ENCODE data around the gene LRG1.

LRG1 gene

GRCh38 chr19:4516199-4516938 is 23.5 kb downstream of the LRG1 start:
- no peaks in the 10 kb centered on the region for H3K9me3 Mint-ChIP-seq
- no peaks in the 10 kb centered on the region for H3K4me1 Mint-ChIP-seq
- ATAC-seq = no peak
- no peak overlapping the region for H3K27ac Mint-ChIP-seq
- no peak overlapping the region for H3K4me3 Mint-ChIP-seq
- DNase-seq (ENCODE audit: low spot score in 2 of 2) = no peak
- no peaks in the 10 kb centered on the region for H3K36me3 Mint-ChIP-seq

GRCh38 chr19:4515732-4516131 is 24.1 kb downstream of the LRG1 start:
- Mint-ChIP-seq H3K4me1 (no peaks in the 10 kb centered on the region), H3K4me3 (no peak overlapping the region), H3K9me3 (no peaks in the 10 kb centered on the region), H3K36me3 (no peaks in the 10 kb centered on the region), H3K27ac (no peak overlapping the region)
- no peak for ATAC-seq
- no peak for DNase-seq (ENCODE audit: low spot score in 2 of 2)

GRCh38 chr19:4513248-4513647 is 26.6 kb downstream of the LRG1 start:
- no peak overlapping the region for H3K4me3 Mint-ChIP-seq
- H3K9me3 Mint-ChIP-seq = no peaks in the 10 kb centered on the region
- H3K4me1 Mint-ChIP-seq = no peaks in the 10 kb centered on the region
- H3K27ac Mint-ChIP-seq = no peak overlapping the region
- DNase-seq (ENCODE audit: low spot score in 2 of 2) (no peak), ATAC-seq (no peak)
- H3K36me3 Mint-ChIP-seq = no peaks in the 10 kb centered on the region

- Mint-ChIP-seq H3K36me3 (no peaks in the 10 kb centered on the region), H3K4me3 (no peak overlapping the region), H3K27ac (no peak overlapping the region), H3K4me1 (no peaks in the 10 kb centered on the region), H3K9me3 (no peaks in the 10 kb centered on the region)
- DNase-seq (ENCODE audit: low spot score in 2 of 2) (no peak), ATAC-seq (no peak)
These were observed 27.8 kb downstream of the LRG1 start for GRCh38 chr19:4512070-4512469.

GRCh38 chr19:4511300-4512054 is 28.4 kb downstream of the LRG1 start:
- Mint-ChIP-seq H3K36me3 (peaks cover under 1% of the 10 kb centered on the region), H3K27ac (no peak overlapping the region), H3K4me3 (no peak overlapping the region), H3K9me3 (no peaks in the 10 kb centered on the region), H3K4me1 (peaks cover 4% of the 10 kb centered on the region)
- ATAC-seq = no peak
- DNase-seq (ENCODE audit: low spot score in 2 of 2) = no peak

GRCh38 chr19:4510435-4511255 is 29.2 kb downstream of the LRG1 start:
- peaks cover 7% of the 10 kb centered on the region for H3K36me3 Mint-ChIP-seq
- H3K27ac Mint-ChIP-seq = no peak overlapping the region
- DNase-seq (ENCODE audit: low spot score in 2 of 2) = no peak
- H3K4me3 Mint-ChIP-seq = no peak overlapping the region
- no peak for ATAC-seq
- H3K9me3 Mint-ChIP-seq = no peaks in the 10 kb centered on the region
- peaks cover 12% of the 10 kb centered on the region for H3K4me1 Mint-ChIP-seq

- Mint-ChIP-seq H3K4me1 (peaks cover 14% of the 10 kb centered on the region), H3K36me3 (peaks cover 11% of the 10 kb centered on the region), H3K4me3 (no peak overlapping the region), H3K27ac (peak overlapping the region; percentile 67), H3K9me3 (no peaks in the 10 kb centered on the region)
- DNase-seq (ENCODE audit: low spot score in 2 of 2) = no peak
- no peak for ATAC-seq
These were observed 31.1 kb downstream of the LRG1 start for GRCh38 chr19:4508698-4509097.

GRCh38 chr19:4507804-4508203 is 32.0 kb downstream of the LRG1 start:
- Mint-ChIP-seq H3K4me3 (no peak overlapping the region), H3K36me3 (peaks cover 13% of the 10 kb centered on the region), H3K27ac (peak overlapping the region; percentile 67), H3K4me1 (peaks cover 14% of the 10 kb centered on the region), H3K9me3 (no peaks in the 10 kb centered on the region)
- DNase-seq (ENCODE audit: low spot score in 2 of 2) (no peak), ATAC-seq (no peak)

GRCh38 chr19:4507150-4507452 is 32.7 kb downstream of the LRG1 start:
- Mint-ChIP-seq H3K4me3 (no peak overlapping the region), H3K36me3 (peaks cover 19% of the 10 kb centered on the region), H3K27ac (peak overlapping the region; percentile 86), H3K4me1 (peaks cover 14% of the 10 kb centered on the region), H3K9me3 (no peaks in the 10 kb centered on the region)
- no peak for DNase-seq (ENCODE audit: low spot score in 2 of 2)
- no peak for ATAC-seq

- Mint-ChIP-seq H3K9me3 (no peaks in the 10 kb centered on the region), H3K4me3 (no peak overlapping the region), H3K27ac (peak overlapping the region; percentile 86), H3K36me3 (peaks cover 19% of the 10 kb centered on the region), H3K4me1 (peaks cover 14% of the 10 kb centered on the region)
- ATAC-seq (peak; percentile 49), DNase-seq (ENCODE audit: low spot score in 2 of 2) (no peak)
These were observed 33.2 kb downstream of the LRG1 start for GRCh38 chr19:4506449-4507149.

- no peak for DNase-seq (ENCODE audit: low spot score in 2 of 2)
- H3K9me3 Mint-ChIP-seq = no peaks in the 10 kb centered on the region
These were observed 34.0 kb downstream of the LRG1 start for GRCh38 chr19:4505570-4506448.

GRCh38 chr19:4504891-4505569 is 34.8 kb downstream of the LRG1 start:
- Mint-ChIP-seq H3K4me1 (peaks cover 14% of the 10 kb centered on the region), H3K36me3 (peaks cover 22% of the 10 kb centered on the region), H3K27ac (peak overlapping the region; percentile 86), H3K4me3 (no peak overlapping the region), H3K9me3 (no peaks in the 10 kb centered on the region)
- DNase-seq (ENCODE audit: low spot score in 2 of 2) (no peak), ATAC-seq (no peak)

More at GRCh38 chr19:4505570-4506448, 34.0 kb downstream of the LRG1 start:
- peaks cover 19% of the 10 kb centered on the region for H3K36me3 Mint-ChIP-seq
- H3K4me1 Mint-ChIP-seq = peaks cover 14% of the 10 kb centered on the region
- no peak overlapping the region for H3K4me3 Mint-ChIP-seq
- peak overlapping the region; percentile 86 for H3K27ac Mint-ChIP-seq
- no peak for ATAC-seq

- Mint-ChIP-seq H3K4me1 (peaks cover 14% of the 10 kb centered on the region), H3K4me3 (no peak overlapping the region), H3K27ac (no peak overlapping the region), H3K36me3 (peaks cover 27% of the 10 kb centered on the region), H3K9me3 (no peaks in the 10 kb centered on the region)
- DNase-seq (ENCODE audit: low spot score in 2 of 2) = no peak
- ATAC-seq = no peak
These were observed 35.5 kb downstream of the LRG1 start for GRCh38 chr19:4504297-4504701.

- Mint-ChIP-seq H3K27ac (no peak overlapping the region), H3K36me3 (peaks cover 27% of the 10 kb centered on the region), H3K9me3 (no peaks in the 10 kb centered on the region), H3K4me3 (no peak overlapping the region), H3K4me1 (peaks cover 14% of the 10 kb centered on the region)
- no peak for DNase-seq (ENCODE audit: low spot score in 2 of 2)
- no peak for ATAC-seq
These were observed 36.0 kb downstream of the LRG1 start for GRCh38 chr19:4503825-4504170.
